Measurements from ENCODE around the gene CCL28.
"Not testable (repeated sequence)": the region's sequence is repeated elsewhere in the genome, so short reads cannot be mapped to it uniquely, and the experiment has no call there.

CCL28 gene

DNA sequence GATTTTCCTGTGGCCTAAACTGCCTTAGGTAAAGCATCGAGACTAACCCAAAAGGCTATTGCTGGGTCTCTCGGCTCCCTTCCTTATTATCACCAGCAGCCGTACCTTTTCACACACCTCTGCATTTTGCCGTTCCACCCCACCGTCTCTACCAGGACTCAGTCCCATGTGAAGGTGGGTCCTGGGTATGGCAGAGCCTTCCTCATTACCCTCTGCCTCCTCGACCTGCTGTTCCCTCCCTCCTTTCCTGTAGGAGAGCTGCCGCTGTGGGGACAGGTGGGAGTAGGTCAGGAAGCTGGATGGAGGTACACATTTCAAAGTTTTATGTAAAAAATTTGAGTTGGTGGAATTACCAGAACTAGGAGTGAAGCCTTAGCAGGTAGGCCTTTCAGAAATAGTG, 1.8 kb downstream of the CCL28 start:
- DNase-seq (ENCODE audit: low read depth in 2 of 3, low spot score in 2 of 3): no peak

DNA sequence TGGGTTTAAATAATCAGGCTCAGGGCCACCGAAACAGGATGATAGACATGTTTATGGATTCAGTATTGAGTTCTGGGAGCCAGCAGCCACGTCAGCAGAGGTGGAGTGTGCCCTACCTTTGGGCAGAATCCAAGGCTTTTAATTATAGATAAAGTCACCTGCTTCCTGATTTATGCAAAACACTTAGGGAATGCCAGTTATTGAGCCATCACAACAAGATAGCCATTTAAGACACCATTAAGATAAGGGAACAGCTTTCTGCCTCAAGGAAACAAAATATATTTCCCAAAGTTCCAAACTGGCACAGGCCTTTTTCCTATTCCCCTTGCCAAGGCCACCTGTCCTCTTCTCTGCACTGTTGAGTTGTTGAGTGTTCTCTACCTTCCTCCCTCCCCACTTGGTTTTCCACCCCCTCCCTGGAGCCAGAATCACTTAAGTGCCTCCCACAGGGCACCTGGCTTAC, 2.4 kb downstream of the CCL28 start:
- DNase-seq (ENCODE audit: low read depth in 2 of 3, low spot score in 2 of 3): no peak

- not testable (repeated sequence) for DNase-seq (ENCODE audit: low read depth in 2 of 3, low spot score in 2 of 3)
These were observed 9.6 kb downstream of the CCL28 start for GRCh38 chr5:43402524-43403066.

- no peak for DNase-seq (ENCODE audit: low read depth in 2 of 3, low spot score in 2 of 3)
These were observed 10.4 kb downstream of the CCL28 start for GRCh38 chr5:43401827-43402226.

- DNase-seq (ENCODE audit: low read depth in 2 of 3, low spot score in 2 of 3): no peak
These were observed 12.1 kb downstream of the CCL28 start for GRCh38 chr5:43400082-43400481.

GRCh38 chr5:43396762-43397304, 15.4 kb downstream of the CCL28 start:
- peak; percentile 39 to 43 (median 39) for DNase-seq (ENCODE audit: low read depth in 2 of 3, low spot score in 2 of 3)

GRCh38 chr5:43390471-43390870, 21.7 kb downstream of the CCL28 start:
- DNase-seq (ENCODE audit: low read depth in 2 of 3, low spot score in 2 of 3): no peak

GRCh38 chr5:43389679-43390329, 22.4 kb downstream of the CCL28 start:
- peak in 1 of 3 experiments; percentile 10 for DNase-seq (ENCODE audit: low read depth in 2 of 3, low spot score in 2 of 3)

DNA sequence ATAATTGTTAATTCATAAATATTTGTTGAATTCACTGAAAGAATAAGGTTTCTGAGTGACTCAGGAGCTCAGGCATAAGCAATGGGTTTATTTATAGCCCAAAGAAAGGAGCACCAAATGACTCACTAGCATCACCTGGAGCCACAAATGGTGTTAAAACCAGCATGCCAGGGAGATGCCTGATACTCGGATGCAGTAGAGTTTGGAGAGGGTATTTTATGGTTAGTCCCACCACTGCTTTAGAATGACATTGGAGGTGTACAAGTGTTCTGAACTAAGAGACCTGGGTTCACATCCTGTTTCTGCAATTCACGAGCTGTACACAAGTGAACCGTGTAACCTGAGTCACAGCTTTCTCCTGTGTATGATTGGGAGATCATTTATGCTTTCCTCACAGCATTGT, 25.2 kb downstream of the CCL28 start:
- DNase-seq (ENCODE audit: low read depth in 2 of 3, low spot score in 2 of 3): no peak

DNA sequence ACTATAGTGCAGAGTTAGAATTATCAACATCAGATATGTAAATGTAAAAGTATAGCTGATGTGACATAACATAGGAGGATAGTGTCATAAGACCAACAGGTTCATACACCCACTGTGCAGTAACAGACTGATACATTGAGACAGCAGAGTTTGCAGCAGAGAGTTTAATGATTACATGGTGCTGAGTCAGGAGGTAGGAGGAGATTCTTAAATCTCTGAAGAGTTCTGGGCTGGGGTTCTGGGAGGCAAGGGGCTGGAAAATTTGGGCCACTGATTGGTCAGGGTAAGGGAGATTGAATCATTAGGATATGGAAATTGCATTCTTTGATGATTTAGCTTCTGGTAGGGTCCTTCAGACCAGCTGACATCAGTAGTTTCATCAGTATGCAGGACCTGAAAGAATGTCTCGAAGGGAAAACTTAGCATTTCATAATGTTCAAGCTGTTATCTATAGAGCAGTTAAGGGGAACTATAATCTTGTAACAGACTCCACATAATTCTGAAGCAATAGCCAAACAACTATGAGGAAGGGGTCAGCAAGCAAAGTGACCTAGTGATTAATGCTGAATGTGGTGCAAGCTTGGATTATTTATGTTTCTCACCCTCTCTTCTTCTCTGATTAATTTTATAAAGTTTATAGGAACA, 35.6 kb downstream of the CCL28 start:
- DNase-seq (ENCODE audit: low read depth in 2 of 3, low spot score in 2 of 3): no peak

GRCh38 chr5:43371821-43372220, 40.4 kb downstream of the CCL28 start:
- no peak for DNase-seq (ENCODE audit: low read depth in 2 of 3, low spot score in 2 of 3)

- no peak for DNase-seq (ENCODE audit: low read depth in 2 of 3, low spot score in 2 of 3)
These were observed 41.8 kb downstream of the CCL28 start for GRCh38 chr5:43370352-43370751.

- DNase-seq (ENCODE audit: low read depth in 2 of 3, low spot score in 2 of 3): no peak
These were observed 42.5 kb downstream of the CCL28 start for GRCh38 chr5:43369651-43370050.

GRCh38 chr5:43367909-43368669, 44.1 kb downstream of the CCL28 start:
- no peak for DNase-seq (ENCODE audit: low read depth in 2 of 3, low spot score in 2 of 3)

DNA sequence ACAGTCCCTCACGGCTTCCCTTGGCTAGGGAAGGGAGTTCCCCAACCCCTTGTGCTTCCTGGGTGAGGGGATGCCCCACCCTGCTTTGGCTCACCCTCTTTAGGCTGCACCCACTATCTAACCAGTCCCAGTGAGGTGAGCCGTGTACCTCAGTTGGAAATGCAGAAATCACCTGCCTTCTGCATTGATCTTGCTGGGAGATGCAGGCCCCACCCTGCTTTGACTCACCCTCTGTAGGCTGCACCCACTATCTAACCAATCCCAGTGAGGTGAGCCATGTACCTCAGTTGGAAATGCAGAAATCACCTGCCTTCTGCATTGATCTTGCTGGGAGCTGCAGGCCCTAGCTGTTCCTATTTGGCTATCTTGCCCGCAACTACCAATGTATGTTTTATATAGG, 44.7 kb downstream of the CCL28 start:
- DNase-seq (ENCODE audit: low read depth in 2 of 3, low spot score in 2 of 3): no peak

GRCh38 chr5:43366680-43367246, 45.4 kb downstream of the CCL28 start:
- not testable (repeated sequence) for DNase-seq (ENCODE audit: low read depth in 2 of 3, low spot score in 2 of 3)

GRCh38 chr5:43365155-43365554, 47.0 kb downstream of the CCL28 start:
- not testable (repeated sequence) for DNase-seq (ENCODE audit: low read depth in 2 of 3, low spot score in 2 of 3)

DNA sequence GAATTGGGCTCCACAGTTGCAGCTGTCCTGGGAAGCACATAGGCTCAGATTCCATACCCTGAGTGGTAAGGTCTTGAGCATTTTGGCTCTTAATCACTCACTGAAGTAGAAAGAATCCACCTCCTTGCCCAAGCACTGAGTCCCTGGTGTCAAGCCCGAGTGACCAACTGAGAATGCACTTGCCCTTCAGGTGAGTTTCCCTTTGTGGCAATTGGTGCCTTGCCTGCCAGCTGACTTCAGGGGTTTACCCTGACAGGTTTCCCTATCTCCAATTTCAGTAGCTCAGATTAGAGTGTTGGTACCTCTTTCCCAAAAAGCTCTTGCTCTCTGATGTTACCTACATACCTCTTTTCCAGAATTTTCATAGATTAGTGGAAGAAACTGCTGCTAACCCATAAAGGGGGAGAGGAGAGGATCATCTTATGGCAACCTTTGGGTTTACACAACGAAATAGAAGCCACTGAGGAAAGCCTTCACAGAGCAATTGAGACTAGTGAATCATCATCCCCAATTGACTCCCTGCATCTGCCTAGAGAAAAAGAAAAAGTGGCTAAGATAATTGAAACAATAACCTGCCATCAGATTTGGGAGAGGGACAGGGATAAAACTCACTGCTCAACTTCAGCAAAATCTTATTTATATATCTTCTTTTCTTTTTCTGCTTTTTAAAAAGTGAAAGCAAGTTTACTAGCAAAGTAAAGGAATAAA, 48.6 kb downstream of the CCL28 start:
- DNase-seq (ENCODE audit: low read depth in 2 of 3, low spot score in 2 of 3): no peak

DNA sequence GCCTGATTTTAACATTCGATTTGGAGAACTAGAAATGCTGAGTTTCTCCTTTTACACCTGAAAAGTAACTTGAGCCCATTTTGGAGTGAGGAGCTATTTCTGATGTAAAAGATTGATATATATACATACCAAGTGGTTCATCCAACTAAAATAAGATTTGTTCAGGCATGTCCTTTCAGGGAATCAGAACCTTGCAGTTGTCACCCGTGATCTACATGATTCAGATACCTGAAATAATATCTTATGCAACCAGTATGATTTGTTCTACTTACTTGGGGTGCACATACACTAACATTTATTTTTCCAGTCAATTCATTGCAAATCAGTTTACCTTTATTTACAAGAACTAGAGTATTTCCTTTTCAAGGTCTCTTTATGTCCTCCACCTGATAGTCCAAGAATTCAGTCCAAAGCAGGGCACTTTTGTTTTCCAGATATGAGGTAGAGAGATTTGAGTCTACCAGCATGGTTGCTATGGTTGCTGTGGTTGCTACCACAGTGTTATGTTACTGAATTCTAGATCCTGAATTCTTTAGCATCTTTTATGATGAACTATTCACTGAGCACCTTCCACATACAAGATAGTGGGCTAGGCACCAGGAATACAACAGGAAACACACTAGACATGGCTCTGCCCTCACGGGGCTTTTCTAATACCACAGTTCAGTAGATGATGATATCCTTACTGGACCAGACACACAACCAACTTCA, 49.3 kb downstream of the CCL28 start:
- DNase-seq (ENCODE audit: low read depth in 2 of 3, low spot score in 2 of 3): no peak

DNA sequence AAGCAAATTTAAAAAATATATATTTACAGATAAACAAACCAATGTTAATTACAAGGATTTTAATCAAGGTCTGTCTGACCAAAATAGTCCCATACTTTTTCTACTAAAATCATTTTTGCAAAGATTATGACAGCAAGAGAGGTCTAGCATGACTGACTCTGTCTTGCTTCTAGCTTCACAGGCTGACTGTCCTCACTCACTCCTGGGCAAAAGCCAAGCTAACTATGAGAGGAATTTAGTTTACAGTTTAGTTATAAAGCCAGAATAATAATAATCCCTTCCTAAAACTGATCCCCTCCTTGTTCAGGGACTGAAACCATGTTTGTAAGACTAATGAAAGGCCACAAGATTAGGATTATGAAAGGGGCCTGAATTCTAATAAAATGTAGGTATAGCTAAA, 53.5 kb downstream of the CCL28 start:
- no peak for DNase-seq (ENCODE audit: low read depth in 2 of 3, low spot score in 2 of 3)

Measured in activated CD8-positive, alpha-beta memory T cell treated with anti-CD3 and anti-CD28 coated beads for 48 hours (primary cell).